Prostate gland (tissue), 2 donors: Measurements from ENCODE around the gene DAGLA. TPM values are rescaled to one million over a fixed set of nuclear protein-coding genes. Genes with fewer than 3 reads are reported as not detected.

Experiments used
- DNase-seq: peaks from one replicate; pipeline ENCODE4 v3.0.0-alpha.2; 2019; ENCODE audit warnings: low spot score
- H3K27ac ChIP-seq, 2 donors: fragments of 200-600 bp; sonication (generic); 2 replicates each; pipeline ENCODE4 v1.5.1; 2017 to 2019
- H3K27me3 ChIP-seq: fragments of 200-600 bp; sonication (generic); replicated peaks from 2 replicates; pipeline ENCODE4 v1.5.1; 2019; ENCODE audit not compliant: insufficient read depth
- H3K36me3 ChIP-seq, 2 donors: fragments of 200-600 bp; sonication (generic); 1 replicate in 1 of 2; 2 replicates in 1 of 2; pipeline versions ENCODE4 v1.5.1 to v1.8.1; 2017 to 2019
- H3K4me1 ChIP-seq: fragments of 200-600 bp; sonication (generic); replicated peaks from 2 replicates; pipeline ENCODE4 v1.5.1; 2019
- H3K4me3 ChIP-seq, 2 donors: fragments of 200-600 bp; sonication (generic); 2 replicates each; pipeline ENCODE4 v1.5.1; 2017 to 2019
- H3K9me3 ChIP-seq: fragments of 200-600 bp; sonication (generic); 2 replicates; pipeline ENCODE4 v1.5.1; 2017
- CTCF ChIP-seq, 4 experiments: fragments of 200-600 bp in 2 of 4; fragments of 450-650 bp in 2 of 4; sonication (generic) in 2 of 4; IDR thresholded peaks; 1 replicate in 3 of 4; 2 replicates in 1 of 4; pipeline ENCODE4 v1.5.1; 2016 to 2019; ENCODE audit warnings: antibody characterized with exemption in 4 of 4, mild to moderate bottlenecking in 2 of 4, moderate library complexity in 2 of 4
- POLR2A ChIP-seq: fragments of 450-650 bp; IDR thresholded peaks from one replicate; pipeline ENCODE4 v1.6.1; 2016; ENCODE audit warnings: antibody characterized with exemption, mild to moderate bottlenecking
- POLR2AphosphoS5 ChIP-seq: sonication (generic); formaldehyde crosslinking; IDR thresholded peaks from one replicate; pipeline ENCODE4 v1.6.1; 2017; ENCODE audit warnings: antibody characterized with exemption
- WGBS: methylation state at CpG from one replicate; pipeline ENCODE4 v1.1.5; 2018; 5-methylcytosine and 5-hydroxymethylcytosine counted together
- intact Hi-C: fragments of 100-400 bp; cut with DNase I; formaldehyde crosslinking; loops from one replicate; pipeline ENCODE4 v1.14.2; 2022
- total RNA-seq, 2 donors: library from RNA; depleted of rRNA; stranded (reverse); fragments of >200 nt; gene quantifications; one replicate each; pipeline ENCODE4 v1.1.0, GENCODE V29; 2016

The DAGLA gene
- total RNA-seq, 2 donors from 2014 or later = 10.8 to 12.2 TPM

DNA sequence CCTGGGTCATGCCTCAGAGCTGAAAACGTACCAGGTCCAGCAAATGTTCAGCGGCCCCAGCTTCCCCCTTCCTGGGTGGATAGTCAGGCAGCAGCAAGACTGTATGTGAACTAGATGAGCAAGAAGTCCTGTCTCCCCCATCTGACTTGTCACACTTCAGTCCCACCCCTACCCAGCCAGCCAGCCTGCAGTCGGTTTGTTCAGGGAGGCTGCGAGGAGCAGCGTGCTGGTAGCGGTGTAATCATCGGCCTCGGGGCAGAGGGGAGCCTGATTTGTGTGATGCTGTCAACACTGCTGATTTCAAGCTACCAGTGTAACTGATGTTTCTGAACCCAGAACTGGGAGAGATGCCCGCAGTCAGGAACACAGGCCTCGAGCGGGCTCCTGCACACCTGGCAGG, 102.7 kb downstream of the DAGLA start:
- no peak overlapping the region for H3K27ac ChIP-seq
- no peak for DNase-seq
- H3K4me3 ChIP-seq = no peak overlapping the region
- H3K36me3 ChIP-seq = peaks cover 0 to 17% of the 10 kb centered on the region in 2 donors
- no peaks in the 10 kb centered on the region for H3K9me3 ChIP-seq
- intact Hi-C loops = no loop called here
- no peaks in the 10 kb centered on the region for H3K27me3 ChIP-seq
- no peak for TF ChIP-seq POLR2AphosphoS5
- no peak for TF ChIP-seq CTCF (IDR thresholded peaks at IDR 0.05)
- TF ChIP-seq POLR2A = no peak
- 84% methylated on average over 11 of the region's 11 CpGs for WGBS
- no peaks in the 10 kb centered on the region for H3K4me1 ChIP-seq

DNA sequence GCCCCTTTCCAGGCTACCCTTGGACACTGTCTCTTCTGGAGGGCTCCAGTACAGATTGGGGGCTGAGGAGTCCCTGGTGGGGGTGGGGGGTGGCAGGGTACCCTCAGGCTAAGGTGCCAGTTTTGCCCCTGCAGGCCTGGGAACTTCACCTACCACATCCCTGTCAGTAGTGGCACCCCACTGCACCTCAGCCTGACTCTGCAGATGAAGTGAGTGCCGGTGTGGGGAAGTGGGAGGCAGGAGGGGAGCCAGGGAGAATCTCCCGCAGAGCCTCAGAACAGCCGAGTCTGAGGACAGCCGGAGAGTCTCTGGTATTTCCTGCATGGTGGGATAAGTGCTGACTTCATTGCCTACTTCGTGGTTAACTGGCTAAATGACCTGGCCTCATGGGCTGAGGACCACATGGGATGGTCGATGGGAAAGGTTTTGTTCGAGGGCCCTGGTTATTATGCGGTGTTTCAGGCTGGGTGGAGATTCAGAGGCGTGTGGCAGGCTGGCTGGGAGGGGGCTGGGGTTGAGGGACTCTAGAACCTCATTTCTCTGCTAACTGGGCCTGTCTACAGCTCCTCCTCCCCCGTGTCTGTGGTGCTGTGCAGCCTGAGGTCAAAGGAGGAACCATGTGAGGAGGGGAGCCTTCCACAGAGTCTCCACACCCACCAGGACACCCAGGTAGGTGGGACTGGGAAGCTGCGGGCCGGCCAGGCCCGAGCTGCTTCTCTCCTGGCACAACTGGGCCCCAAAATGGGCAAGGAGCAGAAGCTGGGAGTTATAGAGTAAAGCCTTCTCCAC, 103.7 kb downstream of the DAGLA start:
- WGBS = 66% methylated on average over 13 of the region's 13 CpGs
- TF ChIP-seq POLR2A (no peak), POLR2AphosphoS5 (no peak), CTCF (IDR thresholded peaks at IDR 0.05) (no peak)
- Histone ChIP-seq H3K27me3 (no peaks in the 10 kb centered on the region), H3K4me3 (no peak overlapping the region), H3K9me3 (no peaks in the 10 kb centered on the region), H3K27ac (no peak overlapping the region), H3K36me3 (peaks cover 0 to 21% of the 10 kb centered on the region in 2 donors), H3K4me1 (no peaks in the 10 kb centered on the region)
- DNase-seq = no peak
- intact Hi-C loops = no loop called here

DNA sequence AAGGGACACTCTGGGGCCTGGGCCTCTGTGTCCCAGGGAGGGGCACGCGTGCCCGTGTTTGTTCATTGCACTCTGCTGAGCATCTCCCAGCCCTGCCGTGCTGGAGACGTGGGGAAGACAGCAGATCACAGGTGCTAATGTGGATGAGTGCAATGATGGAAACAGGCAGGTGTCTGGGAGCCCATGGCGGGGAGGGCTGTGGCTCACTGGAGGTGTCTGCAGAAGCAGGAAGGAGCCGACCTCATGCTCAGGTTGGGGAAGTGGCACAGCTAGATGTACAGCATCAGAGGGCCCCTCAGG, 104.3 kb downstream of the DAGLA start:
- Histone ChIP-seq H3K4me3 (no peak overlapping the region), H3K27me3 (no peaks in the 10 kb centered on the region), H3K9me3 (no peaks in the 10 kb centered on the region), H3K27ac (no peak overlapping the region), H3K36me3 (peaks cover 2 to 21% of the 10 kb centered on the region in 2 donors), H3K4me1 (no peaks in the 10 kb centered on the region)
- TF ChIP-seq POLR2A (no peak), CTCF (IDR thresholded peaks at IDR 0.05) (no peak), POLR2AphosphoS5 (no peak)
- 80% methylated on average over 7 of the region's 7 CpGs for WGBS
- no peak for DNase-seq
- intact Hi-C loops = no loop called here

GRCh38 chr11:61785837-61786402, 105.7 kb downstream of the DAGLA start:
- H3K4me3 ChIP-seq = no peak overlapping the region

More at GRCh38 chr11:61785837-61786402, 105.7 kb downstream of the DAGLA start:
- Histone ChIP-seq H3K9me3 (no peaks in the 10 kb centered on the region), H3K27me3 (no peaks in the 10 kb centered on the region), H3K4me1 (no peaks in the 10 kb centered on the region), H3K36me3 (peaks cover 5 to 21% of the 10 kb centered on the region in 2 donors), H3K27ac (no peak overlapping the region)
- intact Hi-C loops = no loop called here
- no peak for DNase-seq
- WGBS = 84% methylated on average over 11 of the region's 11 CpGs
- TF ChIP-seq CTCF (IDR thresholded peaks at IDR 0.05) (no peak), POLR2A (no peak), POLR2AphosphoS5 (no peak)
